HG03196 (cell line): ENCODE data around the gene EMX2.

ENCODE experiments used
- ATAC-seq: cut with Tn5 transposase; IDR thresholded peaks from one replicate; pipeline ENCODE4 v1.9.1; 2021; ENCODE audit not compliant: unreplicated experiment

The EMX2 gene

GRCh38 chr10:117543225-117544003, 868 bp downstream of the EMX2 start:
- ATAC-seq: no peak

- ATAC-seq: no peak
Observed at GRCh38 chr10:117544004-117544701, 1.6 kb downstream of the EMX2 start.

- ATAC-seq: no peak
Observed at GRCh38 chr10:117544711-117545140, 2.2 kb downstream of the EMX2 start.

- no peak for ATAC-seq
Observed at GRCh38 chr10:117545141-117546019, 2.8 kb downstream of the EMX2 start.

- ATAC-seq: no peak
Observed at GRCh38 chr10:117546020-117546580, 3.6 kb downstream of the EMX2 start.

GRCh38 chr10:117546581-117547015, 4.1 kb downstream of the EMX2 start:
- ATAC-seq: no peak

GRCh38 chr10:117547016-117547715, 4.6 kb downstream of the EMX2 start:
- ATAC-seq: no peak

GRCh38 chr10:117547716-117548668, 5.4 kb downstream of the EMX2 start:
- ATAC-seq: no peak

GRCh38 chr10:117549100-117549585, 6.6 kb downstream of the EMX2 start:
- ATAC-seq: no peak

GRCh38 chr10:117550076-117550475, 7.5 kb downstream of the EMX2 start:
- no peak for ATAC-seq

GRCh38 chr10:117550599-117551329, 8.2 kb downstream of the EMX2 start:
- ATAC-seq: no peak

- no peak for ATAC-seq
Observed at GRCh38 chr10:117551330-117552155, 9.0 kb downstream of the EMX2 start.

GRCh38 chr10:117552156-117552631, 9.6 kb downstream of the EMX2 start:
- no peak for ATAC-seq

- no peak for ATAC-seq
Observed at GRCh38 chr10:117552701-117553141, 10.2 kb downstream of the EMX2 start.

GRCh38 chr10:117553142-117553814, 10.7 kb downstream of the EMX2 start:
- no peak for ATAC-seq

- no peak for ATAC-seq
Observed at GRCh38 chr10:117553815-117554172, 11.2 kb downstream of the EMX2 start.

GRCh38 chr10:117554241-117554814, 11.8 kb downstream of the EMX2 start:
- no peak for ATAC-seq
